A549 (cell line): ENCODE data around the gene HYOU1. TPM values are rescaled to one million over a fixed set of nuclear protein-coding genes. Genes with fewer than 3 reads are reported as not detected.
"Not testable (repeated sequence)": the region's sequence is repeated elsewhere in the genome, so short reads cannot be mapped to it uniquely, and the experiment has no call there.

Experiments
- ATAC-seq, 2 experiments: fragments of 200-7000 bp in 1 of 2; fragments of >200 bp in 1 of 2; cut with Nextera tagmentation in 1 of 2; cut with Tn5 transposase in 1 of 2; 3 replicates each; pipeline versions ENCODE4 v1.8.0 to v1.9.1; 2018 to 2020; ENCODE audit warnings: mild to moderate bottlenecking in 1 of 2, moderate library complexity in 1 of 2
- CTCF ChIA-PET: fragments of 300-600 bp; sonication (Branson Sonifier 250); formaldehyde crosslinking; extraction: SDS; loops from one replicate; lab custom pipeline; 2021; ENCODE audit warnings: antibody characterized with exemption, inconsistent platforms; lab: Yijun Ruan, JAX
- POLR2A ChIA-PET: fragments of 350-600 bp; formaldehyde crosslinking; extraction: SDS; loops from one replicate; lab custom pipeline; 2021; ENCODE audit warnings: antibody characterized with exemption, inconsistent platforms; lab: Yijun Ruan, JAX
- DNase-seq, 2 experiments: peaks; one replicate each; pipeline versions ENCODE4 v3.0.0 to v3.0.0-alpha.2; 2011 to 2016; ENCODE audit warnings: low read depth in 1 of 2, low spot score in 1 of 2
- FAIRE-seq: peaks from 2 replicates; lab custom pipeline; 2011; peaks lifted over from hg19 to GRCh38; lab: Jason Lieb, UNC
- H3K27ac ChIP-seq, 2 experiments: fragments of >200 bp; sonication (Bioruptor Twin); formaldehyde crosslinking; 3 replicates each; pipeline ENCODE4 v1.5.1; 2016 to 2017
- H3K4me1 ChIP-seq: fragments of >200 bp; sonication (Bioruptor Twin); formaldehyde crosslinking; 3 replicates; pipeline ENCODE4 v1.6.1; 2016
- H3K4me2 ChIP-seq: fragments of >200 bp; sonication (Bioruptor Twin); formaldehyde crosslinking; 3 replicates; pipeline ENCODE4 v1.6.1; 2016
- H3K4me3 ChIP-seq: fragments of >200 bp; sonication (Bioruptor Twin); formaldehyde crosslinking; 3 replicates; pipeline ENCODE4 v1.5.1; 2016
- H3K9me3 ChIP-seq: fragments of >200 bp; sonication (Bioruptor Twin); formaldehyde crosslinking; 3 replicates; pipeline ENCODE4 v1.6.1; 2016
- CBX8 ChIP-seq: fragments of 200-600 bp; sonication (generic); IDR thresholded peaks from 2 replicates; pipeline ENCODE4 v1.6.1; 2016
- CHD2 ChIP-seq: fragments of 150-350 bp; IDR thresholded peaks from 2 replicates; pipeline ENCODE4 v1.6.1; 2014; ENCODE audit warnings: low read length; ENCODE audit not compliant: partially characterized antibody
- CHD4 ChIP-seq: fragments of 200-600 bp; sonication (generic); IDR thresholded peaks from 2 replicates; pipeline ENCODE4 v1.6.1; 2016; ENCODE audit warnings: antibody characterized with exemption, mild to moderate bottlenecking, borderline replicate concordance
- E2F6 ChIP-seq: IDR thresholded peaks from 2 replicates; pipeline ENCODE4 v1.6.1; 2012; ENCODE audit warnings: low read depth, borderline replicate concordance
- EHMT2 ChIP-seq: fragments of 200-600 bp; sonication (generic); IDR thresholded peaks from 2 replicates; pipeline ENCODE4 v1.6.1; 2016; ENCODE audit warnings: antibody characterized with exemption, low read depth, mild to moderate bottlenecking, moderate library complexity
- FOSB ChIP-seq: fragments of 250-450 bp; sonication (Bioruptor Pico); IDR thresholded peaks from 2 replicates; pipeline ENCODE4 v1.5.0; 2020; ENCODE audit warnings: mild to moderate bottlenecking, moderate library complexity
- GATA3 ChIP-seq: IDR thresholded peaks from 2 replicates; pipeline ENCODE4 v1.6.1; 2012; ENCODE audit warnings: borderline replicate concordance
- HEYL ChIP-seq: fragments of 250-450 bp; sonication (Bioruptor Pico); IDR thresholded peaks from 2 replicates; pipeline ENCODE4 v1.8.0; 2021; ENCODE audit warnings: mild to moderate bottlenecking, moderate library complexity
- HOXA7 ChIP-seq: fragments of 250-450 bp; sonication (Bioruptor Pico); IDR thresholded peaks from 2 replicates; pipeline ENCODE4 v1.5.0; 2020; ENCODE audit warnings: mild to moderate bottlenecking, moderate library complexity
- HOXB5 ChIP-seq: fragments of 250-450 bp; sonication (Bioruptor Pico); IDR thresholded peaks from 2 replicates; pipeline ENCODE4 v1.5.0; 2020; ENCODE audit warnings: mild to moderate bottlenecking, moderate library complexity
- KDM1A ChIP-seq: fragments of 200-600 bp; sonication (generic); IDR thresholded peaks from 2 replicates; pipeline ENCODE4 v1.6.1; 2016; ENCODE audit warnings: low read depth, mild to moderate bottlenecking
- KDM5A ChIP-seq: fragments of 200-600 bp; sonication (generic); IDR thresholded peaks from 2 replicates; pipeline ENCODE4 v1.6.1; 2016; ENCODE audit warnings: antibody characterized with exemption, mild to moderate bottlenecking
- MAFK ChIP-seq: fragments of 450-650 bp; IDR thresholded peaks from 2 replicates; pipeline ENCODE4 v1.6.1; 2014; ENCODE audit not compliant: partially characterized antibody
- PBX3 ChIP-seq: IDR thresholded peaks from 2 replicates; pipeline ENCODE4 v1.6.1; 2012
- POLR2A ChIP-seq: IDR thresholded peaks from 2 replicates; pipeline ENCODE4 v1.6.1; 2012; ENCODE audit warnings: mild to moderate bottlenecking, low read length
- RNF2 ChIP-seq: fragments of 200-600 bp; sonication (generic); IDR thresholded peaks from 2 replicates; pipeline ENCODE4 v1.6.1; 2016; ENCODE audit warnings: low read depth, mild to moderate bottlenecking, antibody characterized with exemption, moderate library complexity, borderline replicate concordance
- SMC3 ChIP-seq: fragments of >200 bp; sonication (Bioruptor Twin); formaldehyde crosslinking; IDR thresholded peaks from 3 replicates; pipeline ENCODE4 v1.6.1; 2018; ENCODE audit warnings: inconsistent platforms
- SREBF2 ChIP-seq: fragments of 450-650 bp; IDR thresholded peaks from 2 replicates; pipeline ENCODE4 v1.6.1; 2014; ENCODE audit warnings: mild to moderate bottlenecking, moderate library complexity
- ZNF302 ChIP-seq: fragments of 250-450 bp; sonication (Bioruptor Pico); IDR thresholded peaks from 2 replicates; pipeline ENCODE4 v1.9.0; 2021; ENCODE audit warnings: inconsistent platforms, mild to moderate bottlenecking, moderate library complexity
- ZSCAN20 ChIP-seq: fragments of 250-450 bp; sonication (Bioruptor Pico); IDR thresholded peaks from 2 replicates; pipeline ENCODE4 v1.8.0; 2022; ENCODE audit warnings: mild to moderate bottlenecking, moderate library complexity
- WGBS: methylation state at CpG from one replicate; pipeline ENCODE4 v1.1.6; 2017; ENCODE audit errors: missing lambda C conversion rate; 5-methylcytosine and 5-hydroxymethylcytosine counted together
- polyA plus RNA-seq, 4 experiments: library from polyadenylated mRNA; depleted of rRNA in 3 of 4; stranded (reverse); fragments of >200 nt; fragmentation: RNase III in 1 of 4; extraction: RNeasy Plus Mini Kit Qiagen cat#74134 plus additional on column Dnase treatment in 1 of 4; gene quantifications; 2 replicates in 3 of 4; 3 replicates in 1 of 4; pipeline ENCODE4 v1.2.3, GENCODE V29; 2011 to 2017
- TF ChIP-seq, protein P1 (sequence below): fragments of >200 bp; sonication (Bioruptor Twin); formaldehyde crosslinking; IDR thresholded peaks from 3 replicates; pipeline ENCODE4 v1.6.1; 2016
- TF ChIP-seq, protein P2 (sequence below): fragments of 250-450 bp; sonication (Bioruptor Pico); IDR thresholded peaks from 2 replicates; pipeline ENCODE4 v1.5.0; 2021; ENCODE audit warnings: mild to moderate bottlenecking, moderate library complexity, borderline replicate concordance

The HYOU1 gene
- polyA plus RNA-seq, 2 of the 4 experiments (the other 2 are of a cell fraction) = 44.8 to 83.1 TPM

DNA sequence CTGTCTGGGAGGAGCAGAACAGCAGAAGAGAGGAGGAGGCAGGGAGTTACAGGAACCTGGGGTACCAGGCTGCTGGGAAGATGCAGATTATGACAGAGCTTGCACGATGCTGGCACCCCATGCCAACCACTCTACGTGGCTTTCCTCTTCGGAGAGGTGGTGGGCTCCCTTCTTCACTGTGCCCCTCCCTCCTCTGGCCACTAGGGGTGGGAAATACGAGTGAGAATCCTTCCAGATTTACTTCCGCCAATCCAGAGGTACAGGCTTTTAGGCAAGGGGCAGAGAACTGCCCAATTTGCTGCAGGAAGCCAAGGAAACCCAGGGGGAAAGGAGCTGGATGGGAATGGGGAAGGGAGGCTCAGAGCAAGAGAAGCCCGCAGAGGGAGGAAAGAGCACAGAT is 12.3 kb downstream of the HYOU1 start:
- H3K9me3 ChIP-seq = no peaks in the 10 kb centered on the region
- FAIRE-seq = no peak
- no peak overlapping the region for H3K27ac ChIP-seq
- H3K4me2 ChIP-seq = no peak overlapping the region
- WGBS = 84% methylated on average over 6 of the region's 6 CpGs
- peak; percentile 44 to 54; a peak in 3 of 6 replicates for ATAC-seq
- POLR2A ChIA-PET = interaction anchor here (0.6 kb wide), 1 partner anchor 37 kb away, joined by 3 read pairs; no protein-coding TSS in a partner anchor
- CTCF ChIA-PET = interaction anchor here (1.0 to 1.2 kb wide), 2 partner anchors 12 to 17 kb away, joined by 3 read pairs; no protein-coding TSS in a partner anchor
- DNase-seq = no peak
- TF ChIP-seq EHMT2 = no peak
- TF ChIP-seq CBX8 = no peak
- TF ChIP-seq GATA3 = no peak
- no peak for TF ChIP-seq SREBF2
- no peak for TF ChIP-seq MAFK
- no peak for TF ChIP-seq ZNF302
- no peak for TF ChIP-seq PBX3
- no peak for TF ChIP-seq HOXA7
- no peak for TF ChIP-seq SMC3
- TF ChIP-seq, protein P1, sequence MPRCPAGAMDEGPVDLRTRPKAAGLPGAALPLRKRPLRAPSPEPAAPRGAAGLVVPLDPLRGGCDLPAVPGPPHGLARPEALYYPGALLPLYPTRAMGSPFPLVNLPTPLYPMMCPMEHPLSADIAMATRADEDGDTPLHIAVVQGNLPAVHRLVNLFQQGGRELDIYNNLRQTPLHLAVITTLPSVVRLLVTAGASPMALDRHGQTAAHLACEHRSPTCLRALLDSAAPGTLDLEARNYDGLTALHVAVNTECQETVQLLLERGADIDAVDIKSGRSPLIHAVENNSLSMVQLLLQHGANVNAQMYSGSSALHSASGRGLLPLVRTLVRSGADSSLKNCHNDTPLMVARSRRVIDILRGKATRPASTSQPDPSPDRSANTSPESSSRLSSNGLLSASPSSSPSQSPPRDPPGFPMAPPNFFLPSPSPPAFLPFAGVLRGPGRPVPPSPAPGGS = no peak
- no peak for TF ChIP-seq RNF2
- TF ChIP-seq FOSB = no peak
- no peak for TF ChIP-seq E2F6
- TF ChIP-seq HEYL (CRISPR knock-in tag) = no peak
- TF ChIP-seq KDM1A = no peak
- no peaks in the 10 kb centered on the region for H3K4me1 ChIP-seq
- no peak overlapping the region for H3K4me3 ChIP-seq

DNA sequence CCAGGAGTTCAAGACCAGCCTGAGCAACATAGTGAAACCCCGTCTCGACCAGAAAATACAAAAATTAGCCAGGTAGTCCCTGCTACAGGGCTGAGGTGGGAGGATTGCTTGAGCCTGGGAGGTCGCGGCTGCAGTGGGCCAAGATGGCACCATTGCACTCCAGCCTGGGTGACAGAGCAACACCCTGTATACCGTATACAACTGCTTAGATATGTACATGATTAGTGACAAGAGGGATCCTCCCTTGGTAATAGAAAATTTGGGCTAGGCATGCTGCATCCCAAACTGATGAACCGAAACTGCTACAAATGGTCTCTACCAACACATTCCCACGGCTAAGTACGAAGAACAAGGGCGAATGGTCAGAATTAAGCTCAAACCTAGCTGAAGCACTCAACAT is 14.1 kb downstream of the HYOU1 start:
- Histone ChIP-seq H3K27ac (no peak overlapping the region), H3K4me2 (no peak overlapping the region), H3K9me3 (no peaks in the 10 kb centered on the region), H3K4me1 (no peaks in the 10 kb centered on the region), H3K4me3 (no peak overlapping the region)
- ChIA-PET POLR2A (no interaction called here), CTCF (interaction anchor here (0.6 to 2.6 kb wide), 3 partner anchors 12 to 18 kb away, joined by 3 to 10 read pairs (median 4); partner anchors contain the start of gene SLC37A4)
- no peak for TF ChIP-seq GATA3
- no peak for TF ChIP-seq HOXB5 (CRISPR knock-in tag)
- FAIRE-seq (no peak), ATAC-seq (no peak), DNase-seq (no peak)
- WGBS = 84% methylated on average over 9 of the region's 9 CpGs

- TF ChIP-seq FOSB (no peak), CHD2 (no peak), KDM5A (no peak), POLR2A (no peak), CHD4 (no peak), ZSCAN20 (CRISPR knock-in tag) (no peak), MAFK (peak; percentile 27)
- TF ChIP-seq, protein P2, sequence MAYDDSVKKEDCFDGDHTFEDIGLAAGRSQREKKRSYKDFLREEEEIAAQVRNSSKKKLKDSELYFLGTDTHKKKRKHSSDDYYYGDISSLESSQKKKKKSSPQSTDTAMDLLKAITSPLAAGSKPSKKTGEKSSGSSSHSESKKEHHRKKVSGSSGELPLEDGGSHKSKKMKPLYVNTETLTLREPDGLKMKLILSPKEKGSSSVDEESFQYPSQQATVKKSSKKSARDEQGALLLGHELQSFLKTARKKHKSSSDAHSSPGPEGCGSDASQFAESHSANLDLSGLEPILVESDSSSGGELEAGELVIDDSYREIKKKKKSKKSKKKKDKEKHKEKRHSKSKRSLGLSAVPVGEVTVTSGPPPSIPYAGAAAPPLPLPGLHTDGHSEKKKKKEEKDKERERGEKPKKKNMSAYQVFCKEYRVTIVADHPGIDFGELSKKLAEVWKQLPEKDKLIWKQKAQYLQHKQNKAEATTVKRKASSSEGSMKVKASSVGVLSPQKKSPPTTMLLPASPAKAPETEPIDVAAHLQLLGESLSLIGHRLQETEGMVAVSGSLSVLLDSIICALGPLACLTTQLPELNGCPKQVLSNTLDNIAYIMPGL (CRISPR knock-in tag) = no peak
- H3K4me3 ChIP-seq = no peak overlapping the region
- H3K27ac ChIP-seq = no peak overlapping the region
- H3K4me1 ChIP-seq = no peaks in the 10 kb centered on the region
- FAIRE-seq (no peak), DNase-seq (no peak), ATAC-seq (peak; percentile 19 to 41; a peak in 2 of 6 replicates)
- CTCF ChIA-PET = interaction anchor here (0.6 to 2.6 kb wide), 2 partner anchors 11 to 14 kb away, joined by 3 to 10 read pairs; partner anchors contain the start of gene SLC37A4
- no peaks in the 10 kb centered on the region for H3K9me3 ChIP-seq
- H3K4me2 ChIP-seq = no peak overlapping the region
- POLR2A ChIA-PET = interaction anchor here (1.2 kb wide), 1 partner anchor 15 kb away, joined by 3 read pairs; the partner anchor contains the start of gene HYOU1
- 91% methylated on average over 4 of the region's 4 CpGs for WGBS
Measured at GRCh38 chr11:119041821-119042514, 15.0 kb downstream of the HYOU1 start.

GRCh38 chr11:119039471-119039870 is 17.5 kb downstream of the HYOU1 start:
- DNase-seq, H3K27ac ChIP-seq, POLR2A ChIA-PET, H3K4me3 ChIP-seq, H3K4me1 ChIP-seq, FAIRE-seq, ATAC-seq, H3K4me2 ChIP-seq, H3K9me3 ChIP-seq: not testable (repeated sequence)
- CTCF ChIA-PET = interaction anchor here (1.9 kb wide), 1 partner anchor 17 kb away, joined by 8 read pairs; the partner anchor contains the start of gene HYOU1
- WGBS = 65% methylated on average over 11 of the region's 11 CpGs
